Measurements from ENCODE around the gene ALCAM.
"Not testable (repeated sequence)": the region's sequence is repeated elsewhere in the genome, so short reads cannot be mapped to it uniquely, and the experiment has no call there.

ALCAM gene

GRCh38 chr3:105534491-105534890 is 167.8 kb downstream of the ALCAM start:
- no peak for DNase-seq

- no peak for DNase-seq
Observed at GRCh38 chr3:105537371-105538080, 170.8 kb downstream of the ALCAM start.

GRCh38 chr3:105538483-105538882 is 171.8 kb downstream of the ALCAM start:
- peak; percentile 56 for DNase-seq

GRCh38 chr3:105539897-105540296 is 173.2 kb downstream of the ALCAM start:
- no peak for DNase-seq

- DNase-seq, result no peak
Observed at GRCh38 chr3:105542282-105543019, 175.7 kb downstream of the ALCAM start.

GRCh38 chr3:105545051-105545450 is 178.3 kb downstream of the ALCAM start:
- DNase-seq, result no peak

- no peak for DNase-seq
Observed at GRCh38 chr3:105553851-105554250, 187.1 kb downstream of the ALCAM start.

GRCh38 chr3:105555206-105555605 is 188.5 kb downstream of the ALCAM start:
- DNase-seq, result no peak

- no peak for DNase-seq
Observed at GRCh38 chr3:105559856-105560255, 193.1 kb downstream of the ALCAM start.

GRCh38 chr3:105561876-105562275 is 195.2 kb downstream of the ALCAM start:
- no peak for DNase-seq

GRCh38 chr3:105564546-105565288 is 198.0 kb downstream of the ALCAM start:
- no peak for DNase-seq

- DNase-seq, result no peak
Observed at GRCh38 chr3:105571005-105571404, 204.3 kb downstream of the ALCAM start.

- DNase-seq, result no peak
Observed at GRCh38 chr3:105572501-105572900, 205.8 kb downstream of the ALCAM start.

GRCh38 chr3:105579439-105579838 is 212.7 kb downstream of the ALCAM start:
- no peak for DNase-seq

GRCh38 chr3:105580296-105580965 is 213.7 kb downstream of the ALCAM start:
- no peak for DNase-seq

- DNase-seq, result no peak
Observed at GRCh38 chr3:105582015-105582414, 215.3 kb downstream of the ALCAM start.

- peak; percentile 9 for DNase-seq
Observed at GRCh38 chr3:105584003-105584790, 217.5 kb downstream of the ALCAM start.

- no peak for DNase-seq
Observed at GRCh38 chr3:105593315-105593714, 226.6 kb downstream of the ALCAM start.

GRCh38 chr3:105594219-105594618 is 227.5 kb downstream of the ALCAM start:
- DNase-seq, result no peak

- no peak for DNase-seq
Observed at GRCh38 chr3:105598042-105598796, 231.5 kb downstream of the ALCAM start.

- DNase-seq, result no peak
Observed at GRCh38 chr3:105599350-105599749, 232.6 kb downstream of the ALCAM start.

- DNase-seq, result not testable (repeated sequence)
Observed at GRCh38 chr3:105601756-105602155, 235.0 kb downstream of the ALCAM start.

Data from DMS53 (cell line).